ENCODE measurements around the gene ABCG2.

- no peak for TF ChIP-seq POLR2A (IDR thresholded peaks at IDR 0.05; ENCODE audit: low read depth, low read length)
- TF ChIP-seq TAF1 (IDR thresholded peaks at IDR 0.05; ENCODE audit: borderline replicate concordance, low read depth, low read length), result no peak
- TF ChIP-seq POLR2AphosphoS5 (IDR thresholded peaks at IDR 0.05; ENCODE audit: low read depth, low read length), result no peak
These were observed 14.9 kb downstream of the ABCG2 start for GRCh38 chr4:88143504-88143903.
